ENCODE measurements around the gene MAP3K7CL. TPM values are rescaled to one million over a fixed set of nuclear protein-coding genes. Genes with fewer than 3 reads are reported as not detected.

Gene MAP3K7CL
- total RNA-seq, 2 donors from 2014 or later: 11.6 to 85.3 TPM

DNA sequence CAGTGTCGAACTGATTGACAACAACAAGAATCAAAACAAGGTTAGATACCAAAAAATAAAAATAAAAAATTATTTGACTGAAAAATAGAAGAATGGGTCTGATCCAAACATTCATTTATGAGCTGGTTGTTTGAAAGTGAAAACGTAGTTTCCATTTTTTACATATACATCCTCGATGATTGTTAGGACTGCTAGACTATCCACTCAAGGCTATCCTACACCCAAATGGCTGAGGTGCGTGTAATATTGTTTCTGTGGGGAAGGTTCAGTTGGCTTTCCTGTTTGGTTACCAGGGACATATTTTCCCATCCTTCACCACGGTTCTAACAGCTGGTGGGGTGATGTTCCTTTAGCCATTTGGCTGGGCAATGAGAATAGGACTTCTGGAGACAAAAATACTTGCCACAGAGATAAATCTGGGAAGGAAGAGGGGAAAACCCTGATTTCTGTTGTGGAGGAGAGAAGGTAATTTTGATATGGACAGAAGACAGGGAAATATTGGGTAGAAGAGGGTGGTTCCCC is 66.3 kb downstream of the MAP3K7CL start:
- Mint-ChIP-seq H3K4me3 (peak overlapping the region; percentile 89), H3K4me1 (peaks cover 4% of the 10 kb centered on the region), H3K36me3 (ENCODE audit: low read depth) (no peaks in the 10 kb centered on the region), H3K27ac (peak overlapping the region; percentile 91), H3K27me3 (no peaks in the 10 kb centered on the region)
- no peak for DNase-seq
- no peaks in the 10 kb centered on the region for H3K9me3 ChIP-seq (ENCODE audit: control insufficient read depth, low read length, poor library complexity, severe bottlenecking)
- ATAC-seq: peak; percentile 18

DNA sequence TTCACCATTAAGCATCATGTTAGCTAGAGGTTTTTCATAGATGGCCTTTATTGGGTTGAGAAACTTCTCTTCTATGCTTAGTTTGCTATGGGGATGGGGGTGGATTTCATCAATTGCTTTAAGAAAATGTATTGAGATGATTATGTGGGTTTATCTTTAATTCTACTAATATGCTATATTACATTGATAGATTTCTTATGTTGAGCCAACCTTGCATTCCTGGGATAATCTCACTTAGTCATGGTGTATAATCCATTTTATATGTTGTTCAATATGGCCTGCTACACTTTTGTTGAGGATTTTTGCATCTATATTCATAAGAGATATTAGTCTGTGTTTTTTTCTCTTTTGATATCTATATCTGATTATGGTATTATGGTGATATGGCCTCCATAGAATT is 70.7 kb downstream of the MAP3K7CL start:
- no peak overlapping the region for H3K4me3 Mint-ChIP-seq
- DNase-seq (no peak), ATAC-seq (no peak)
- no peaks in the 10 kb centered on the region for H3K36me3 Mint-ChIP-seq (ENCODE audit: low read depth)
- no peak overlapping the region for H3K27ac Mint-ChIP-seq
- peaks cover under 1% of the 10 kb centered on the region for H3K4me1 Mint-ChIP-seq
- H3K9me3 ChIP-seq (ENCODE audit: control insufficient read depth, low read length, poor library complexity, severe bottlenecking): no peaks in the 10 kb centered on the region
- H3K27me3 Mint-ChIP-seq: peaks cover 2% of the 10 kb centered on the region

DNA sequence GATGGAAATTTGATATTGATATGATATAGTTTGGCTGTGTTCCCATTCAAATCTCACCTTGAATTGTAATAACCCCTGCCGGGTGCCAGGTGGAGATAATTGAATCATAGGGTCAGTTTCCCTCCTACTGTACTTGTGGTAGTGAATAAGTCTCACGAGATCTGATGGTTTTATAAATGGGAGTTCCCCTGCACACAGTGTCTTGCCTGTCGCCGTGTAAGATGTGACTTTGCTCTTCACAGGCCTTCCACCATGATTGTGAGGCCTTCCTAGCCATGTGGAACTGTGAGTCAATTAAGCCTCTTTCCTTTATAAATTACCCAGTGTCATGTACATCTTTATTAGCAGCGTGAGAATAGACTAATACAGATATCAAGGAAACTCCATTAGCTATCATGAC is 74.6 kb downstream of the MAP3K7CL start:
- no peak overlapping the region for H3K27ac Mint-ChIP-seq
- no peak overlapping the region for H3K4me3 Mint-ChIP-seq
- H3K27me3 Mint-ChIP-seq: peaks cover 15% of the 10 kb centered on the region
- no peaks in the 10 kb centered on the region for H3K9me3 ChIP-seq (ENCODE audit: control insufficient read depth, low read length, poor library complexity, severe bottlenecking)
- DNase-seq (no peak), ATAC-seq (no peak)
- H3K36me3 Mint-ChIP-seq (ENCODE audit: low read depth): no peaks in the 10 kb centered on the region
- H3K4me1 Mint-ChIP-seq: no peaks in the 10 kb centered on the region

GRCh38 chr21:29205988-29206387 is 75.5 kb downstream of the MAP3K7CL start:
- H3K4me1 Mint-ChIP-seq: no peaks in the 10 kb centered on the region
- H3K27ac Mint-ChIP-seq: no peak overlapping the region
- DNase-seq (no peak), ATAC-seq (no peak)
- no peak overlapping the region for H3K4me3 Mint-ChIP-seq
- no peaks in the 10 kb centered on the region for H3K9me3 ChIP-seq (ENCODE audit: control insufficient read depth, low read length, poor library complexity, severe bottlenecking)
- H3K36me3 Mint-ChIP-seq (ENCODE audit: low read depth): no peaks in the 10 kb centered on the region
- peaks cover 15% of the 10 kb centered on the region for H3K27me3 Mint-ChIP-seq

DNA sequence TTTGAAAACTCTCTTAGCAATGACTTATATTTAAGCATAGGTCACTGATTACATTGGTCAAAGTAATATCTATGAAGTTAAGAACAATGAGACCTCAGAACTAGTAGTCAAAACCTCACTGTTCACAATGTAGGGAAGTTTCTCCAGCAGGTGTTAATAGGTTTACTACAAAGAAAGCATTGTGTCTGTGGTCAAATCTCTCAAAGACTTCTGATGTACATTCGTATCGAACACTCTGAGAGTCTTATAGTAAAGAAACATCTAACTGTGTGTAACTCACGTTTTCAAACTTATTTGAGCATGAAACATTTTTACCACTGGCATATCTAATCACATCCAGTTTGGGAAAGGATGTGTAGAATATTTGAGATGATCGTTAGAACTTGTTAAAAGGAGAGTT is 76.0 kb downstream of the MAP3K7CL start:
- no peaks in the 10 kb centered on the region for H3K9me3 ChIP-seq (ENCODE audit: control insufficient read depth, low read length, poor library complexity, severe bottlenecking)
- Mint-ChIP-seq H3K36me3 (ENCODE audit: low read depth) (no peaks in the 10 kb centered on the region), H3K27me3 (peaks cover 15% of the 10 kb centered on the region), H3K27ac (no peak overlapping the region), H3K4me3 (no peak overlapping the region), H3K4me1 (no peaks in the 10 kb centered on the region)
- DNase-seq: no peak
- no peak for ATAC-seq

GRCh38 chr21:29207201-29207600 is 76.8 kb downstream of the MAP3K7CL start:
- no peak for ATAC-seq
- H3K4me3 Mint-ChIP-seq: no peak overlapping the region
- H3K36me3 Mint-ChIP-seq (ENCODE audit: low read depth): no peaks in the 10 kb centered on the region
- H3K4me1 Mint-ChIP-seq: no peaks in the 10 kb centered on the region
- peaks cover 15% of the 10 kb centered on the region for H3K27me3 Mint-ChIP-seq
- H3K27ac Mint-ChIP-seq: no peak overlapping the region
- no peak for DNase-seq
- H3K9me3 ChIP-seq (ENCODE audit: control insufficient read depth, low read length, poor library complexity, severe bottlenecking): no peaks in the 10 kb centered on the region

GRCh38 chr21:29208044-29208681 is 77.7 kb downstream of the MAP3K7CL start:
- Mint-ChIP-seq H3K27ac (no peak overlapping the region), H3K27me3 (peaks cover 15% of the 10 kb centered on the region), H3K36me3 (ENCODE audit: low read depth) (no peaks in the 10 kb centered on the region), H3K4me1 (no peaks in the 10 kb centered on the region), H3K4me3 (no peak overlapping the region)
- DNase-seq: no peak
- no peaks in the 10 kb centered on the region for H3K9me3 ChIP-seq (ENCODE audit: control insufficient read depth, low read length, poor library complexity, severe bottlenecking)
- ATAC-seq: no peak

GRCh38 chr21:29208682-29209059 is 78.2 kb downstream of the MAP3K7CL start:
- ATAC-seq (peak; percentile 16), DNase-seq (no peak)
- no peaks in the 10 kb centered on the region for H3K4me1 Mint-ChIP-seq
- H3K36me3 Mint-ChIP-seq (ENCODE audit: low read depth): no peaks in the 10 kb centered on the region
- H3K4me3 Mint-ChIP-seq: no peak overlapping the region
- H3K27me3 Mint-ChIP-seq: peaks cover 15% of the 10 kb centered on the region
- H3K9me3 ChIP-seq (ENCODE audit: control insufficient read depth, low read length, poor library complexity, severe bottlenecking): no peaks in the 10 kb centered on the region
- H3K27ac Mint-ChIP-seq: no peak overlapping the region

DNA sequence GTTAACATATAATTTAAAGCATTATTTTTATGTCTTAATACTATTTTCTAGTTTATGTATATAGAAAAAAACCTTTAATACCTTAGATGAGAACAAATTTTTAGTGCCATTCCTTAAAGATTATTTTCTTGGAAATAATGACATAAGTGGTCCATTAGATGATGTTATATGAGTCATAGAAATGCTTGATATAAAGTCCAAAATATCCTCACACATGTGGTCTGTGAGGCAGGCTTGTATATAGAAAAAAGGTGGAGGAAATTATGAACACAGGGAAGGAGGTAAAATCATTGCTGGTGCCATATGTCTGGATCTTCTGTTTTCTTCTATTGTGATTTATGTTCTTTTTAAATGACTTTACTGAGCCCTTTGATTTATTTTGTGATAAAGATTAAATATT is 79.3 kb downstream of the MAP3K7CL start:
- DNase-seq (no peak), ATAC-seq (no peak)
- no peak overlapping the region for H3K27ac Mint-ChIP-seq
- H3K9me3 ChIP-seq (ENCODE audit: control insufficient read depth, low read length, poor library complexity, severe bottlenecking): no peaks in the 10 kb centered on the region
- no peaks in the 10 kb centered on the region for H3K4me1 Mint-ChIP-seq
- peaks cover 15% of the 10 kb centered on the region for H3K27me3 Mint-ChIP-seq
- no peak overlapping the region for H3K4me3 Mint-ChIP-seq
- no peaks in the 10 kb centered on the region for H3K36me3 Mint-ChIP-seq (ENCODE audit: low read depth)

- no peak for ATAC-seq
- H3K27me3 Mint-ChIP-seq: peaks cover 13% of the 10 kb centered on the region
- H3K4me3 Mint-ChIP-seq: no peak overlapping the region
- H3K27ac Mint-ChIP-seq: no peak overlapping the region
- DNase-seq: no peak
- H3K36me3 Mint-ChIP-seq (ENCODE audit: low read depth): no peaks in the 10 kb centered on the region
- H3K4me1 Mint-ChIP-seq: no peaks in the 10 kb centered on the region
- no peaks in the 10 kb centered on the region for H3K9me3 ChIP-seq (ENCODE audit: control insufficient read depth, low read length, poor library complexity, severe bottlenecking)
Measured at GRCh38 chr21:29211205-29211604, 80.8 kb downstream of the MAP3K7CL start.

DNA sequence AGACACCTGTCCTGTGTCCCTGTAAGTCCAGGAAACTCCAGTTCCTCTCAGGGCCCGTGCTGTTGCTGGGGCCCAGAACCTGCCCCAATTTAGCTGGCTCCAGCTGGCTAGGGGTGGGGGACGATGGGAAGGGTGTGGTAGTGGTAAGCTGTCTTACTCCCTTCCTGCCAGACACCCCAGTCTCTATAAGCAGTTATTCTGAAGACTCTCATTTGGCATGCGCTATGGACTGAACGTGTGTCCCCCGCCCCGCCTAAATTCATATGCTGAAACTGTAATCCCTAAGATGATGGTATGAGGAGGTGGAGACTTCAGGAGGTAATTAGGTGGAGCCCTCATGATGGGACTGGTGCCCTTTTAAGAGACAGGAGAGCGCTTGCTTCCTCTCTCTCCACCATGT is 82.0 kb downstream of the MAP3K7CL start:
- Mint-ChIP-seq H3K4me1 (no peaks in the 10 kb centered on the region), H3K4me3 (no peak overlapping the region), H3K36me3 (ENCODE audit: low read depth) (no peaks in the 10 kb centered on the region), H3K27me3 (peaks cover 3% of the 10 kb centered on the region), H3K27ac (no peak overlapping the region)
- DNase-seq (no peak), ATAC-seq (no peak)
- H3K9me3 ChIP-seq (ENCODE audit: control insufficient read depth, low read length, poor library complexity, severe bottlenecking): no peaks in the 10 kb centered on the region

- no peaks in the 10 kb centered on the region for H3K36me3 Mint-ChIP-seq (ENCODE audit: low read depth)
- H3K4me3 Mint-ChIP-seq: no peak overlapping the region
- ATAC-seq (no peak), DNase-seq (no peak)
- H3K27ac Mint-ChIP-seq: no peak overlapping the region
- H3K9me3 ChIP-seq (ENCODE audit: control insufficient read depth, low read length, poor library complexity, severe bottlenecking): no peaks in the 10 kb centered on the region
- H3K27me3 Mint-ChIP-seq: no peaks in the 10 kb centered on the region
- no peaks in the 10 kb centered on the region for H3K4me1 Mint-ChIP-seq
Measured at GRCh38 chr21:29213513-29214385, 83.3 kb downstream of the MAP3K7CL start.

DNA sequence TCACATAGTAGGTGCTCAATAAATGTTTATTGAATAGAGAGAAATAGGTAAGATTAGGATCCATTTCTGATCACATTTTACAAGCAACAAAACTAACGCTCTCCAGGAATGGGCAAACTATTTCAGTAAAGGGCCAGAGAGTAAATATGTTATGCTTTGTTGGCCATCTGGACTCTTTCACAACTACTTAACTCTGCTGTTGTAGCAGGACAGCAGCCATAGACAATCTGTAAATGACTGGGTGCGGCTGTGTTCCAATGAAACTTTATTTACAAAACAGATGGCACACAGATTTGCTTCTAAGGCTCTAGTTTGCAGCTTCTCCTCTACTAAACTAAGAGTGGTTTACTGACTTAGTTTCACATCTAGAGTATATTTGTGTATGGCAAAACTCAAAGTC is 85.3 kb downstream of the MAP3K7CL start:
- H3K36me3 Mint-ChIP-seq (ENCODE audit: low read depth): no peaks in the 10 kb centered on the region
- no peak overlapping the region for H3K4me3 Mint-ChIP-seq
- ATAC-seq (no peak), DNase-seq (no peak)
- H3K4me1 Mint-ChIP-seq: no peaks in the 10 kb centered on the region
- no peak overlapping the region for H3K27ac Mint-ChIP-seq
- H3K27me3 Mint-ChIP-seq: no peaks in the 10 kb centered on the region
- H3K9me3 ChIP-seq (ENCODE audit: control insufficient read depth, low read length, poor library complexity, severe bottlenecking): no peaks in the 10 kb centered on the region

Data from T-helper 17 cell (primary cell).